HepG2 (cell line): ENCODE data around the gene XRCC5. TPM values are rescaled to one million over a fixed set of nuclear protein-coding genes. Genes with fewer than 3 reads are reported as not detected.

Experiments used
- ARNT ChIP-seq: fragments of 450-650 bp; IDR thresholded peaks from 2 replicates; pipeline ENCODE4 v1.6.1; 2017
- CREB1 ChIP-seq, 2 experiments: fragments of 450-650 bp in 1 of 2; IDR thresholded peaks; 2 replicates each; pipeline ENCODE4 v1.6.1; 2016 to 2017; ENCODE audit warnings: control low read depth in 1 of 2, mild to moderate bottlenecking in 1 of 2, missing compliant biosample characterization in 1 of 2, missing genetic modification characterization in 1 of 2
- JARID2 ChIP-seq: sonication (generic); formaldehyde crosslinking; IDR thresholded peaks from 2 replicates; pipeline ENCODE4 v1.8.1; 2023; ENCODE audit warnings: missing genetic modification reagents, inconsistent platforms; ENCODE audit not compliant: insufficient replicate concordance
- MED1 ChIP-seq: sonication (generic); formaldehyde crosslinking; IDR thresholded peaks from 2 replicates; pipeline ENCODE4 v1.4.0; 2020; ENCODE audit warnings: missing genetic modification reagents
- RAD51 ChIP-seq: fragments of 450-650 bp; IDR thresholded peaks from 2 replicates; pipeline ENCODE4 v1.6.1; 2016; ENCODE audit warnings: borderline replicate concordance
- TSC22D2 ChIP-seq: sonication (generic); formaldehyde crosslinking; IDR thresholded peaks from 2 replicates; pipeline ENCODE4 v1.5.1; 2020; ENCODE audit warnings: missing genetic modification reagents, mild to moderate bottlenecking, borderline replicate concordance
- ZFY ChIP-seq: sonication (generic); formaldehyde crosslinking; IDR thresholded peaks from 2 replicates; pipeline ENCODE4 v1.4.0; 2020; ENCODE audit warnings: missing genetic modification reagents
- ZNF260 ChIP-seq: sonication (generic); formaldehyde crosslinking; IDR thresholded peaks from 2 replicates; pipeline ENCODE4 v1.4.0; 2020; ENCODE audit warnings: missing genetic modification reagents, low read depth, mild to moderate bottlenecking, borderline replicate concordance
- ZNF296 ChIP-seq: sonication (generic); formaldehyde crosslinking; conservative IDR thresholded peaks from 2 replicates; pipeline ENCODE4 v1.5.0; 2020; ENCODE audit warnings: mild to moderate bottlenecking, missing genetic modification reagents
- ZNF326 ChIP-seq: sonication (generic); formaldehyde crosslinking; IDR thresholded peaks from 2 replicates; pipeline ENCODE4 v1.4.0; 2020; ENCODE audit warnings: missing genetic modification reagents, borderline replicate concordance
- ZNF660 ChIP-seq: sonication (generic); formaldehyde crosslinking; IDR thresholded peaks from 2 replicates; pipeline ENCODE4 v1.5.1; 2020; ENCODE audit warnings: mild to moderate bottlenecking, low read depth, missing genetic modification reagents, borderline replicate concordance
- ZNF703 ChIP-seq: sonication (generic); formaldehyde crosslinking; IDR thresholded peaks from 2 replicates; pipeline ENCODE4 v1.5.1; 2020; ENCODE audit warnings: missing genetic modification reagents, mild to moderate bottlenecking, moderate library complexity, borderline replicate concordance
- ZNF766 ChIP-seq: sonication (generic); formaldehyde crosslinking; IDR thresholded peaks from 2 replicates; pipeline ENCODE4 v1.5.0; 2020; ENCODE audit warnings: missing genetic modification reagents, borderline replicate concordance
- ZSCAN31 ChIP-seq: sonication (generic); formaldehyde crosslinking; IDR thresholded peaks from 2 replicates; pipeline ENCODE4 v1.5.0; 2020; ENCODE audit warnings: low read depth, mild to moderate bottlenecking, missing genetic modification reagents
- polyA plus RNA-seq, 8 experiments: library from polyadenylated mRNA; depleted of rRNA in 3 of 8; stranded (reverse) in 7 of 8; unstranded in 1 of 8; fragments of >200 nt; fragmentation: Illumina TruSeq in 4 of 8; extraction: Trizol in 4 of 8; gene quantifications; 2 replicates each; pipeline versions ENCODE4 v1.2.1 to v1.2.3, GENCODE V29; 2011 to 2016; ENCODE audit warnings: low read depth in 4 of 8, missing spikeins in 1 of 8, mixed read lengths in 1 of 8; ENCODE audit not compliant: insufficient read depth in 1 of 8
- total RNA-seq, 5 experiments: library from RNA; depleted of rRNA; stranded (reverse); fragments of >200 nt; fragmentation: Illumina TruSeq; extraction: Trizol; gene quantifications; 2 replicates each; pipeline ENCODE4 v1.2.3, GENCODE V29; 2016; ENCODE audit warnings: low read depth in 1 of 5
- TF ChIP-seq, protein P1 (sequence below): sonication (generic); formaldehyde crosslinking; IDR thresholded peaks from 2 replicates; pipeline ENCODE4 v1.5.0; 2020; ENCODE audit warnings: missing genetic modification reagents, mild to moderate bottlenecking, borderline replicate concordance
- TF ChIP-seq, protein P2 (sequence below): sonication (generic); formaldehyde crosslinking; IDR thresholded peaks from 2 replicates; pipeline ENCODE4 v1.9.0; 2021; ENCODE audit warnings: missing genetic modification reagents, borderline replicate concordance
- TF ChIP-seq, protein P3 (sequence below): sonication (generic); formaldehyde crosslinking; IDR thresholded peaks from 2 replicates; pipeline ENCODE4 v1.4.0; 2020; ENCODE audit warnings: mild to moderate bottlenecking, missing genetic modification reagents
- TF ChIP-seq, protein P4 (sequence below), 2 experiments: sonication (generic) in 1 of 2; formaldehyde crosslinking in 1 of 2; IDR thresholded peaks; 2 replicates each; pipeline versions ENCODE4 v1.5.1 to v1.6.1; 2011 to 2020; ENCODE audit warnings: borderline replicate concordance in 1 of 2, low read depth in 1 of 2, low read length in 1 of 2, mild to moderate bottlenecking in 1 of 2, missing genetic modification reagents in 1 of 2, moderate library complexity in 1 of 2
- TF ChIP-seq, protein P5 (sequence below): sonication (generic); formaldehyde crosslinking; IDR thresholded peaks from 2 replicates; pipeline ENCODE4 v1.8.0; 2022; ENCODE audit warnings: missing genetic modification reagents, mild to moderate bottlenecking, borderline replicate concordance

XRCC5 gene
- total and polyA plus RNA-seq, 2 of the 13 experiments (the other 11 are each of a cell fraction or from before 2014, with no cell fraction given) = 264 to 454 TPM

DNA sequence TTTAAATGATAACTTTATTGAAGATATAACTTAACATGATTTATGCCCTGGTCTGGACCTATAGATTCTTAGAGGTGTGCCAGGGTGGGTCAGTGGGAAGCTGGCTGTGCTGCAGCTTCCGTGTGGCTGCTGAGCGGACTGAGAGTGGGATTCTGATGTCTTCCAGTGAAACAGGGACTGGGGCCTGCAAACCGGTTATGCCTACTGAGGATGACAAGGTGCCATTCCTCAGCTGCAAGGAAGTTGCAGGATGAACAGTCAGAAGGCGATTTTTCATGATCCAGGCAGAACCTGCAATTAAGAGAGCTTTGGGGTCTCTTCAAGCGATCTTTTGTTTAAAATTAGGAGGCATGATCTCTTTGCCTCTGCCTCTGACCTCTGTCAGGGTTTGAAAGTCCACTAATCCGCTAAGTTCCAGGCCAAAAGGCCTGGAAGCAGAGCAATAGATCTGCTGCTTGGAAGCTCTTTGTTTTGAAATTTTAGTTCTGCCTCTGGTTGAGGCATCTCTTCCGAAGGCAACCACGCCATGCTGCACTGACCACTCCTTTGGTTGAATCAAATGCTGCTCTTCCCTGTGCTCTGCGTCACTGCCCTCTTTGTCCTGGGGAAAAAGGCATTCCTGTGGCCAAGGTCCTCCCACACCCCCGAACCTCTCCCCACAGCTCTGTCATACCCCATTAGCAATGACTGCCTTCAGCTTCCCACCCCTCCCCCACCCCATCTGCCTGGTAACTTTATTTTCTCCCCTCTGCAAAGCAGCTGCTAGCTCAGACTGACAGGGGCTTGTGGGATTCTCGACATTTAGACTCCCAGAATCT is 25.5 kb upstream of the XRCC5 start (continued):
- TF ChIP-seq ZFY (CRISPR knock-in tag) (peak; percentile 40; the same call in 1 of the 2 replicates), TSC22D2 (no peak), ZNF326 (CRISPR knock-in tag) (no peak), CREB1 (IDR thresholded peaks at IDR 0.05) (peak; percentile 56; the same call in 1 of the 2 replicates), CREB1 (CRISPR knock-in tag; IDR thresholded peaks at IDR 0.05) (no peak), JARID2 (CRISPR knock-in tag) (no peak), RAD51 (0 out of 2 replicates have a peak, but pooled peaks have one; percentile 7), ZNF260 (CRISPR knock-in tag) (no peak), ZNF660 (CRISPR knock-in tag) (no peak), ZNF703 (CRISPR knock-in tag) (no peak), ARNT (no peak), MED1 (CRISPR knock-in tag) (0 out of 2 replicates have a peak, but pooled peaks have one; percentile 15), ZNF296 (CRISPR knock-in tag) (no peak), ZNF766 (CRISPR knock-in tag) (no peak), ZSCAN31 (CRISPR knock-in tag) (no peak)
- TF ChIP-seq, protein P1, sequence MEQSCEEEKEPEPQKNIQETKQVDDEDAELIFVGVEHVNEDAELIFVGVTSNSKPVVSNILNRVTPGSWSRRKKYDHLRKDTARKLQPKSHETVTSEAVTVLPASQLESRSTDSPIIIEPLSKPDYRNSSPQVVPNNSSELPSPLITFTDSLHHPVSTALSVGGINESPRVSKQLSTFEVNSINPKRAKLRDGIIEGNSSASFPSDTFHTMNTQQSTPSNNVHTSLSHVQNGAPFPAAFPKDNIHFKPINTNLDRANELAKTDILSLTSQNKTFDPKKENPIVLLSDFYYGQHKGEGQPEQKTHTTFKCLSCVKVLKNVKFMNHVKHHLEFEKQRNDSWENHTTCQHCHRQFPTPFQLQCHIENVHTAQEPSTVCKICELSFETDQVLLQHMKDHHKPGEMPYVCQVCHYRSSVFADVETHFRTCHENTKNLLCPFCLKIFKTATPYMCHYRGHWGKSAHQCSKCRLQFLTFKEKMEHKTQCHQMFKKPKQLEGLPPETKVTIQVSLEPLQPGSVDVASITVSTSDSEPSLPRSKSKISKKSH (CRISPR knock-in tag) = no peak
- TF ChIP-seq, protein P2, sequence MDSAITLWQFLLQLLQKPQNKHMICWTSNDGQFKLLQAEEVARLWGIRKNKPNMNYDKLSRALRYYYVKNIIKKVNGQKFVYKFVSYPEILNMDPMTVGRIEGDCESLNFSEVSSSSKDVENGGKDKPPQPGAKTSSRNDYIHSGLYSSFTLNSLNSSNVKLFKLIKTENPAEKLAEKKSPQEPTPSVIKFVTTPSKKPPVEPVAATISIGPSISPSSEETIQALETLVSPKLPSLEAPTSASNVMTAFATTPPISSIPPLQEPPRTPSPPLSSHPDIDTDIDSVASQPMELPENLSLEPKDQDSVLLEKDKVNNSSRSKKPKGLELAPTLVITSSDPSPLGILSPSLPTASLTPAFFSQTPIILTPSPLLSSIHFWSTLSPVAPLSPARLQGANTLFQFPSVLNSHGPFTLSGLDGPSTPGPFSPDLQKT (CRISPR knock-in tag) = no peak
- TF ChIP-seq, protein P3, sequence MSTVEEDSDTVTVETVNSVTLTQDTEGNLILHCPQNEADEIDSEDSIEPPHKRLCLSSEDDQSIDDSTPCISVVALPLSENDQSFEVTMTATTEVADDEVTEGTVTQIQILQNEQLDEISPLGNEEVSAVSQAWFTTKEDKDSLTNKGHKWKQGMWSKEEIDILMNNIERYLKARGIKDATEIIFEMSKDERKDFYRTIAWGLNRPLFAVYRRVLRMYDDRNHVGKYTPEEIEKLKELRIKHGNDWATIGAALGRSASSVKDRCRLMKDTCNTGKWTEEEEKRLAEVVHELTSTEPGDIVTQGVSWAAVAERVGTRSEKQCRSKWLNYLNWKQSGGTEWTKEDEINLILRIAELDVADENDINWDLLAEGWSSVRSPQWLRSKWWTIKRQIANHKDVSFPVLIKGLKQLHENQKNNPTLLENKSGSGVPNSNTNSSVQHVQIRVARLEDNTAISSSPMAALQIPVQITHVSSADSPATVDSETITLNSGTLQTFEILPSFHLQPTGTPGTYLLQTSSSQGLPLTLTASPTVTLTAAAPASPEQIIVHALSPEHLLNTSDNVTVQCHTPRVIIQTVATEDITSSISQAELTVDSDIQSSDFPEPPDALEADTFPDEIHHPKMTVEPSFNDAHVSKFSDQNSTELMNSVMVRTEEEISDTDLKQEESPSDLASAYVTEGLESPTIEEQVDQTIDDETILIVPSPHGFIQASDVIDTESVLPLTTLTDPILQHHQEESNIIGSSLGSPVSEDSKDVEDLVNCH (CRISPR knock-in tag) = no peak
- TF ChIP-seq, protein P4, sequence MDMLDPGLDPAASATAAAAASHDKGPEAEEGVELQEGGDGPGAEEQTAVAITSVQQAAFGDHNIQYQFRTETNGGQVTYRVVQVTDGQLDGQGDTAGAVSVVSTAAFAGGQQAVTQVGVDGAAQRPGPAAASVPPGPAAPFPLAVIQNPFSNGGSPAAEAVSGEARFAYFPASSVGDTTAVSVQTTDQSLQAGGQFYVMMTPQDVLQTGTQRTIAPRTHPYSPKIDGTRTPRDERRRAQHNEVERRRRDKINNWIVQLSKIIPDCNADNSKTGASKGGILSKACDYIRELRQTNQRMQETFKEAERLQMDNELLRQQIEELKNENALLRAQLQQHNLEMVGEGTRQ (IDR thresholded peaks at IDR 0.05; ENCODE audit: low read depth, low read length) = no peak
- TF ChIP-seq, protein P4 (CRISPR knock-in tag; IDR thresholded peaks at IDR 0.05; ENCODE audit: borderline replicate concordance) = no peak
- TF ChIP-seq, protein P5, sequence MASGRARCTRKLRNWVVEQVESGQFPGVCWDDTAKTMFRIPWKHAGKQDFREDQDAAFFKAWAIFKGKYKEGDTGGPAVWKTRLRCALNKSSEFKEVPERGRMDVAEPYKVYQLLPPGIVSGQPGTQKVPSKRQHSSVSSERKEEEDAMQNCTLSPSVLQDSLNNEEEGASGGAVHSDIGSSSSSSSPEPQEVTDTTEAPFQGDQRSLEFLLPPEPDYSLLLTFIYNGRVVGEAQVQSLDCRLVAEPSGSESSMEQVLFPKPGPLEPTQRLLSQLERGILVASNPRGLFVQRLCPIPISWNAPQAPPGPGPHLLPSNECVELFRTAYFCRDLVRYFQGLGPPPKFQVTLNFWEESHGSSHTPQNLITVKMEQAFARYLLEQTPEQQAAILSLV = no peak
